Heart left ventricle (tissue), 13 donors: ENCODE data around the gene OCRL.

Experiments
- CTCF ChIP-seq, 12 donors: fragments of 200-600 bp; sonication (generic) in 4 of 12; IDR thresholded peaks; one replicate each; pipeline versions ENCODE4 v1.5.0 to v1.8.0; 2018 to 2022; ENCODE audit warnings: antibody characterized with exemption in 12 of 12, mild to moderate bottlenecking in 5 of 12
- POLR2A ChIP-seq, 2 donors: fragments of 450-650 bp; IDR thresholded peaks; one replicate each; pipeline ENCODE4 v1.6.1; 2017; ENCODE audit warnings: antibody characterized with exemption in 2 of 2, mild to moderate bottlenecking in 2 of 2, moderate library complexity in 2 of 2
- donor health status: ischemic (EF 13 %, LVEDD 7.1; RV severe dilation, severe dysfunction).
- donor health status: DM: no; HTN: yes; CAD: no.
- donor health status: DM: no; HTN: no; CAD: no.
- donor health status: ischemic (EF 25% LVEDD 6.9; RV normal size, moderate dysfunction).
- donor health status: ischemic (EF 25% LVEDD 5.7; RV mildly dilated, moderate dysfunction).
- donor health status: ischemic (EF 35%, LVEDD 5.7; RV mildly dilated, moderate dysfunction).
- donor health status: nonischemic (EF 11% LVEDD 7.7; RV severe dilation, severe dysfunction).
- donor health status: DM: yes; HTN: yes; CAD: no.
- donor health status: PGD.
- donor health status: ischemic (EF 29% LVEDD 5.4; RV normal size, mild dysfunction).
- donor health status: nonischemic (EF 23%, LVEDD 6.1; RV moderate dilation, normal function).

DNA sequence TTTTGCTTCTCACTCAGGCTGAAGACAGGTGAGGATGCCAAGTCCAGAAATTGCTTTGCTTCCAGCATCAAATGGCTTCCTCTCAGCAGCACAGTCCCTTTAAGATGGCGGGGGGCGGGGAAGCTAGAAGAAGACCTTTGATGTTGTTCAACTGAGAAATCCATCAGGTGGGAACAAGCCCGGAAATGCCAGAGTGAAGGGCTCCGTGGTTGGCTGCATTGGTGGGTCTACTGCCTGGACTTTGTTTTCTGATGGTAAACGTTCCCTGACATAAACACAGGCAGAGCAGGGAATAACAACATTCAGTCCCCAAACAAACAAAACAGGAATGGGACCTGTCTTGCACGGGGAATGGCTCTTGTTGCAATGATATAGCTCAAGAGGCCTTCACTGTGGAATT, 77.4 kb downstream of the OCRL start:
- TF ChIP-seq CTCF (IDR thresholded peaks at IDR 0.05) (no peak), POLR2A (IDR thresholded peaks at IDR 0.05) (no peak)
